Brain microvascular endothelial cell (primary cell): ENCODE data around the gene NGEF.

Experiments used
- DNase-seq: peaks from one replicate; pipeline ENCODE4 v3.0.0-alpha.2; 2020
- H3K27ac ChIP-seq: fragments of 250-450 bp; sonication (Bioruptor Pico); 2 replicates; pipeline ENCODE4 v1.5.1; 2020; ENCODE audit warnings: mild to moderate bottlenecking, moderate library complexity
- H3K27me3 ChIP-seq: fragments of 250-450 bp; sonication (Bioruptor Pico); replicated peaks from 2 replicates; pipeline ENCODE4 v1.5.1; 2020; ENCODE audit warnings: mild to moderate bottlenecking
- H3K36me3 ChIP-seq: fragments of 250-450 bp; sonication (Bioruptor Pico); replicated peaks from 2 replicates; pipeline ENCODE4 v1.5.1; 2020; ENCODE audit warnings: mild to moderate bottlenecking
- H3K4me3 ChIP-seq: 2 replicates; pipeline ENCODE4 v1.5.1; 2011; ENCODE audit warnings: low read depth, mild to moderate bottlenecking, control low read depth, low read length, moderate library complexity
- in situ Hi-C: cut with HindIII; loops from 2 replicates; pipeline ENCODE4 v1.10.0; 2017; ENCODE audit warnings: low sequenced_read_pairs, low pct_ligation_motif_present
- TF ChIP-seq, protein P1 (sequence below): IDR thresholded peaks from 2 replicates; pipeline ENCODE4 v1.5.1; 2011; ENCODE audit warnings: low read depth, mild to moderate bottlenecking, moderate library complexity, low read length, control low read depth, inconsistent platforms; ENCODE audit errors: missing control alignments

The NGEF gene

DNA sequence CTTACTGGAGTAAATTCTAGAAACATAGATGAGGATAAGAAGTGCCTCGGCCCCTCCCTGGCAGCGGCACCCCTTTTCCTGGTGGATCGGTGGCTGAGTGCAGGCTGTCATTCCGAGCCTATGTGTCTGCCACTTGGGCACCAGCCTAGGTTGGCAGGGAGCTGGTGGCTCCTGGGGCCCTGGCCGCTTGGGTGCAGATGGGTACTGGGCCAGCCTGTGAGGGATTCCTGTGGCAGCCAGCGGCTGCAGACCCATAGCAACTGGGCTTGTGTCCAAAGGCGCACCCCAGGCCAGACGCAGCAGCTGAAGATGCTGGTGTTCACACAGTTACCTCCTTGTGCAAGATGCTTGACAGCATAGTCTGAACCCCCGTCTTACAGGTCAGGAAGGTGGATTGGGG, 140.2 kb downstream of the NGEF start:
- Histone ChIP-seq H3K4me3 (no peak overlapping the region), H3K36me3 (no peaks in the 10 kb centered on the region), H3K27ac (no peak overlapping the region), H3K27me3 (no peaks in the 10 kb centered on the region)
- in situ Hi-C loops, result no loop called here
- DNase-seq, result no peak
- TF ChIP-seq, protein P1, sequence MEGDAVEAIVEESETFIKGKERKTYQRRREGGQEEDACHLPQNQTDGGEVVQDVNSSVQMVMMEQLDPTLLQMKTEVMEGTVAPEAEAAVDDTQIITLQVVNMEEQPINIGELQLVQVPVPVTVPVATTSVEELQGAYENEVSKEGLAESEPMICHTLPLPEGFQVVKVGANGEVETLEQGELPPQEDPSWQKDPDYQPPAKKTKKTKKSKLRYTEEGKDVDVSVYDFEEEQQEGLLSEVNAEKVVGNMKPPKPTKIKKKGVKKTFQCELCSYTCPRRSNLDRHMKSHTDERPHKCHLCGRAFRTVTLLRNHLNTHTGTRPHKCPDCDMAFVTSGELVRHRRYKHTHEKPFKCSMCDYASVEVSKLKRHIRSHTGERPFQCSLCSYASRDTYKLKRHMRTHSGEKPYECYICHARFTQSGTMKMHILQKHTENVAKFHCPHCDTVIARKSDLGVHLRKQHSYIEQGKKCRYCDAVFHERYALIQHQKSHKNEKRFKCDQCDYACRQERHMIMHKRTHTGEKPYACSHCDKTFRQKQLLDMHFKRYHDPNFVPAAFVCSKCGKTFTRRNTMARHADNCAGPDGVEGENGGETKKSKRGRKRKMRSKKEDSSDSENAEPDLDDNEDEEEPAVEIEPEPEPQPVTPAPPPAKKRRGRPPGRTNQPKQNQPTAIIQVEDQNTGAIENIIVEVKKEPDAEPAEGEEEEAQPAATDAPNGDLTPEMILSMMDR, result no peak

DNA sequence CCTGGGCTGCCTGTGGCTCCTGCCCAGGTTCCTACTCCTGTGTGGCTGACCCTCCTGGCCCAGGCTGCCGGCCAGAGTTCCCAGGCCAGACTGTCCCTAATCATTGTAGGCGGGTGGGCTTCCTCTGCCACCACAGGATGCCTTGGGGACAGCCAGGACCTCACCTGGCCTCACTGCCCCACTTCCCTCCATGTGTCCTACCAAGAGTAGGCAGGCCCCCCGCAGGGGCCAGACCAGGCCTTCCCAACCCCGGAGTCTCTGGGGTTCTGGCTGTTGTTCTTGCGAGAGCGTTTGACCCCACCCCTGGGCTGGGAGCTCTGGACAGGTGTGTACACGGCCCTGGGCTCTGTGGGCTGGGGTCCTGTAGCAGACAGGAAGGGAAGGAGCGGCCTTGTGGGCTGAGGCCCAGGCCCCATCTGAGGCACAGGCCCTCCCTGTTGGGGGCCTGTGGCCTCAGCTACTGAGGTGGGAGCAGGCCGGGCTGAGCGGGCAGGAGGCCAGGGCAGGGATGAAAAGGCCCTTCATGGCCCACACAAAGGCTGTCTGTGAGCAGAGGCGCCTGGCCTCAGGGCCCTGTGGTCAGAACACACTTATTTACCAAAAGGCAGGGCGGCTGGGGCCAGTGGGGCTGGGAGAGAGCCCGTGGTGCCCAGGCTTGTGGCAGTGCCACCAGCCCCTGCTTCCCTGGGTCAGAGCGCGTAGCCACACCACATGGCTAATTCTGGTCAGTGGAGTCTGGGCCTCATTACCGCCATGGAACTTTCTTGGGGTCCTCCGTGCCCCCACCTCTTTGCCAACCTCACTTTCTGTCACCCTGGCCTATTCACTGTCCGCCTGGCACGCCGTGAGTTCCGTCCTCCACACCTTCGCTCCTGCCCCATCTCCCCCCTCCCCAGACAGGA, 141.0 kb downstream of the NGEF start:
- Histone ChIP-seq H3K36me3 (no peaks in the 10 kb centered on the region), H3K4me3 (no peak overlapping the region), H3K27me3 (no peaks in the 10 kb centered on the region), H3K27ac (no peak overlapping the region)
- TF ChIP-seq, protein P1, result no peak
- in situ Hi-C loops, result no loop called here
- no peak for DNase-seq

DNA sequence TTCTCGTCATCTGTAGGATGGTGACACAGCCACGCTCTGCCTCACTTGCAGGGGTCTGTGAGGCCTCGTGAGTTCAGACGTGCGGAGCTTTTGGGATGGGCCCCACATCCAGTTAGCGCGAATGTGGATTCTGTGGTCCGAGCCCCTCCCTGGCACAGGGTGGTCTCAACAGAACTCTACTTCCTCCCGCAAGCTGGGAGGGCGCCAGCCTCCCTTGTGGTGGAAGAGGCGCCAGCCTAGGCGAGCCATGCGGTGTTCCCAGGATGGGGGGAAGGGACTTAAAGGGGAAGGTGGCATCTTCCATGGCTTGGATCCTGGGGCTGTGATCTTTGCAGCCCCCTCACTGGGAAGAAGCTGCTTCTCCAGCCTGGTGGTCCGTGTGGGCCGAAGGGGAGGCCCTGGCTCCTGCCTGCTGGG, 141.6 kb downstream of the NGEF start:
- Histone ChIP-seq H3K27ac (no peak overlapping the region), H3K27me3 (no peaks in the 10 kb centered on the region), H3K4me3 (no peak overlapping the region), H3K36me3 (no peaks in the 10 kb centered on the region)
- TF ChIP-seq, protein P1, result no peak
- in situ Hi-C loops, result no loop called here
- DNase-seq, result no peak

DNA sequence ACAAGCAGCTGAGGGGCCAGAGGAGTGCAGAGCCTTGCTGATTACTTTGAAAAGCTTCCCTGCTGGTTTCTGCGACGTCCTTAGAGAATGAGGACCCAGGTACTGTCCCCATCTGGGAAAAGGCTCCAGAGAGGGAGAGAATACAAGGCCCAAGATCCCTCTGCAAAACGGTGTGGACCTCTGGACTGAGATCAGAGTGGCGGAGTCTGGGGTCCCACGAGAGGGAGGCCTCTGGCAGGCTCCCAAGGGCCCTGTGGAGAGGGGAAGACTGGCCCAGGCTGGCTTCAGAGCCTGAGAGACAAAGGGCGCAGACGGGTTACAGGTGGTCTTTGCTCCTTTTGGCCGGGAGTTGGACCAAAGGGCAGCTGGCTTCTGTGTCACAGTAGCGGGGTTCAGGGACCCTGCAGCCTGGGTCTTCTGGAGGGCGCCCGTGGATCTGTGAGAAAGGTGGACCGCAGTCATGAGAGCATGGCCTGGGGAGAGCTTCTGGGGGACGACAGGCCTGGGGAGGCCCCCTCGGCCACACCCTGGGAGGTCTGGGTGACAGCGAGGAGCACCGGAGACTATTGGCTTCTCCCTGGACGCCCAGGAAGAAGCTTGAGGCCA, 142.2 kb downstream of the NGEF start:
- Histone ChIP-seq H3K27ac (no peak overlapping the region), H3K27me3 (no peaks in the 10 kb centered on the region), H3K36me3 (no peaks in the 10 kb centered on the region), H3K4me3 (no peak overlapping the region)
- TF ChIP-seq, protein P1, result no peak
- DNase-seq, result no peak
- in situ Hi-C loops, result no loop called here

DNA sequence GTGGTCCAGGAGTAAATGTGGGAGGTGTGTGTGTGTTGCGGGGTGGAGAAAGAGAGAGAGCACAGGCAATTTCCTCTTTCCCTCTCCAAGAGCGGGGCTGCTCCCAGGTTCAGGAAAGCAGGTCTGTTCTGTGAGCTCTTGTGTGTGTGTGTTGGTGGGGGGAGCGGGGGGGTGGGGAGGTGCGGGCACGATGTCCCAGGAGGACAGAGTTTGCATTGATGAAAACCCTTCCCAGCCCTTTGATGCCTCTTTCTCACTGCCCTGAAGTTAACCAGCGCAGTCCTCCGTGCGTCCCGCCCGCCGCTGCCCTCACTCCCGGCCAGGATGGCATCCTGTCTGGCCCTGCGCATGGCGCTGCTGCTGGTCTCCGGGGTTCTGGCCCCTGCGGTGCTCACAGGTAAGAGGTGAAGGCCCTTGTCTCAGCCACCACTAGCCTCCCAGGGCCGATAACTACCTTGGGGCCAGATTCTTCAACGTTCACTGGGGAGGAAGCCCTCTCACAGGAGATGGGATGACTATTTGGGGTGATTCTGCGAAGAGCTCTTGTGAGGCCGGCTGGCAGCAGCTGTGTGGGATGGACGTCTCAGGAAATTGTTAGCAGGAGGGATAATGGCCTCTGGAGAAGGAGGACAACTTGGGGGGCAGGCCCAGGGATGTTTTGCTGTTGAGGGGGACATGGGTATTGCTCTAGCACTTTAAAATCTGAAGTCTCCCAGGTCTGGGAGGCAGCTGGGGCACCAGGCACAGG, 142.9 kb downstream of the NGEF start, which contains the start of gene SNORC:
Gene SNORC, plus strand, starts transcription at position 247 of the 748 bp plus-strand sequence. Its CDS starts 78 bp downstream, at position 325.
- in situ Hi-C loops, result no loop called here
- no peak for DNase-seq

More for the DNA sequence above, 142.9 kb downstream of the NGEF start, which contains the start of gene SNORC:
- Histone ChIP-seq H3K27me3 (no peaks in the 10 kb centered on the region), H3K27ac (no peak within 1 kb of the TSS), H3K36me3 (no peaks in the 10 kb centered on the region), H3K4me3 (no peak within 1 kb of the TSS)
- TF ChIP-seq, protein P1, result no peak
